Ectodermal cell (in vitro differentiated cells): ENCODE results near the gene MYB.

Experiments
- H3K27ac ChIP-seq: 2 replicates; pipeline ENCODE4 v1.7.0; 2013; ENCODE audit warnings: mild to moderate bottlenecking, low read depth, low read length; ENCODE audit not compliant: insufficient read depth, poor library complexity, severe bottlenecking
- H3K27me3 ChIP-seq: 2 replicates; pipeline ENCODE4 v1.7.0; 2013; ENCODE audit warnings: mild to moderate bottlenecking, low read length; ENCODE audit not compliant: insufficient read depth, control insufficient read depth, poor library complexity, severe bottlenecking
- H3K36me3 ChIP-seq: one replicate; pipeline ENCODE4 v1.7.0; 2013; ENCODE audit warnings: low read length; ENCODE audit not compliant: control insufficient read depth, insufficient read depth
- H3K4me1 ChIP-seq: one replicate; pipeline ENCODE4 v1.7.0; 2013; ENCODE audit warnings: low read length; ENCODE audit not compliant: control insufficient read depth, insufficient read depth
- H3K4me3 ChIP-seq: 2 replicates; pipeline ENCODE4 v1.7.0; 2013; ENCODE audit warnings: low read depth, low read length, control low read depth; ENCODE audit not compliant: insufficient read depth
- H3K9me3 ChIP-seq: 2 replicates; pipeline ENCODE4 v1.7.0; 2013; ENCODE audit warnings: mild to moderate bottlenecking, low read length, moderate library complexity; ENCODE audit not compliant: control insufficient read depth
- WGBS, 2 experiments: methylation state at CpG; one replicate each; pipeline ENCODE4 v1.1.7; 2013; ENCODE audit warnings: missing lambda C conversion rate in 2 of 2; 5-methylcytosine and 5-hydroxymethylcytosine counted together

Gene MYB

DNA sequence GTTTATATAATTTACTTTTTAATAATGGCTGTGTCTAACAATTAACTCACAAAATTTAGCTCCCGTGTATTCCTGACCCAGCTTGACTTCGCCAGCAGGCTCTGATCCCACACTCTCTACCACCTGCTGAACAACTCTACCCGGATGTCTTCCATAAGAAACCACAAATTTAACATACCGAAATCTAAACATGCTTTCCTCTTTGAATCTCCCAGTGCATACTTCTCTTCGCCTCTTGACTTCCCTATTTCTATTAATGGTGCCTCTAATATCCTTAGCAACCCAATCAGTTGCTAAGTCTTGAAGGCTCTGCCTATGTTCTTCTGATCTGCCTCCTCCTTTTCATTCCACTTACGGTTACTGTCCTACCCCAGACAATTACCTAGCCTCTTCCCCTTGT is 4.6 kb upstream of the MYB start:
- no peaks in the 10 kb centered on the region for H3K9me3 ChIP-seq
- no peaks in the 10 kb centered on the region for H3K4me1 ChIP-seq
- H3K36me3 ChIP-seq = no peaks in the 10 kb centered on the region
- 93% methylated on average over 6 of the region's 6 CpGs for WGBS, 2 experiments
- no peak overlapping the region for H3K4me3 ChIP-seq
- peaks cover 16% of the 10 kb centered on the region for H3K27me3 ChIP-seq
- H3K27ac ChIP-seq = no peak overlapping the region

DNA sequence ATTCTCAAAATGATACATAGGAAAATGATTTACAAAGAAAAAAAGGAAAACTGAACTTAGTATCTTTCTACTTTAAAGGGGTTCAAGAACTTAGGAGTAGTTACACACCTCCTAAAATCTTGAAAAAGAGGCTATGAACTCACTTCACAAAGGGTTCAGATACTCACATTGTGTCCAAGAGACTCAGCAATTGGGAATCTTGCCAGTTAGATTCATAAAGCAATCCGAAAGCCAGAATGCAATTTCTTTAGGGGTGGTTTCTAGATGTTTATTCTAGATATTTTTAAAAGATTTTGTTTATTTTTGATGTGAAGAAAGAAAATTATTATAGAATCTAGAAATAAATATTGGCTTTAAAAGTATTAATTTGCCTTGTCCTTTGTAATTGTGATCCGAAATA is 1.7 kb upstream of the MYB start:
- WGBS, 2 experiments = 70 to 98% methylated on average over 1 to 2 of the region's 2 CpGs
- Histone ChIP-seq H3K4me3 (no peak overlapping the region), H3K36me3 (no peaks in the 10 kb centered on the region), H3K4me1 (no peaks in the 10 kb centered on the region), H3K27me3 (peaks cover 45% of the 10 kb centered on the region), H3K9me3 (no peaks in the 10 kb centered on the region), H3K27ac (no peak overlapping the region)

DNA sequence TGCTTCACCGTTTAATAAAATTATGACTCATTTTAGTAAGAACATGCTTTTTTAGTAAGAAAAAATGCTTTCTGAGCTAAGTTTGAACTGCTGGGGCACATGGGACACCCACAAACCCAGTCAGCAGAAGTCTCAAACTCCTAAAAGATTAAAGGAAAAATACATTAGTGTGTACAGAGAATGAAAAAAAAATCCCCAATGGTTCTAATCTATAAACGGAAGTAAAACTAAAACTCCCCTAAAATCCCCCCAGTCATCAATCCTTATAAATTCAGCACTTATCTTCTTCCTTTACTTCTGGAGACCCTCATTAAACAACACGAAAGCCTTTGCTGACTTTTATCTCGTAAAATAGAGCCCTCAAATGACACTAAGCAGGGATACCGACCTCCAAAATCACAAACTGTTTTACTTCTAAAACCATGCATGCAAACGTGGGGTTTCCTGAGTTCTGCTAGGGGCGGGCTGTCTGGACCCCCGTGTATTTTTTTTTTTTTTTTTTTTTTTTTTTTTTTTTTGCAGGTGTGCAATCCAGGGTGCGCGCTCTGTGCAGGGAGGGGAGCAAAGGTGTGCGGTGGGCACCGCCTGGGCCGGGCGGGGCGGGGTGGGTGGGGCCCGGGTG is 1.1 kb upstream of the MYB start:
- peaks cover 47% of the 10 kb centered on the region for H3K27me3 ChIP-seq
- no peaks in the 10 kb centered on the region for H3K4me1 ChIP-seq
- H3K4me3 ChIP-seq = peak overlapping the region; percentile 55
- H3K36me3 ChIP-seq = no peaks in the 10 kb centered on the region
- no peaks in the 10 kb centered on the region for H3K9me3 ChIP-seq
- H3K27ac ChIP-seq = no peak overlapping the region
- WGBS, 2 experiments = 13 to 17% methylated on average over 13 to 16 of the region's 16 CpGs

DNA sequence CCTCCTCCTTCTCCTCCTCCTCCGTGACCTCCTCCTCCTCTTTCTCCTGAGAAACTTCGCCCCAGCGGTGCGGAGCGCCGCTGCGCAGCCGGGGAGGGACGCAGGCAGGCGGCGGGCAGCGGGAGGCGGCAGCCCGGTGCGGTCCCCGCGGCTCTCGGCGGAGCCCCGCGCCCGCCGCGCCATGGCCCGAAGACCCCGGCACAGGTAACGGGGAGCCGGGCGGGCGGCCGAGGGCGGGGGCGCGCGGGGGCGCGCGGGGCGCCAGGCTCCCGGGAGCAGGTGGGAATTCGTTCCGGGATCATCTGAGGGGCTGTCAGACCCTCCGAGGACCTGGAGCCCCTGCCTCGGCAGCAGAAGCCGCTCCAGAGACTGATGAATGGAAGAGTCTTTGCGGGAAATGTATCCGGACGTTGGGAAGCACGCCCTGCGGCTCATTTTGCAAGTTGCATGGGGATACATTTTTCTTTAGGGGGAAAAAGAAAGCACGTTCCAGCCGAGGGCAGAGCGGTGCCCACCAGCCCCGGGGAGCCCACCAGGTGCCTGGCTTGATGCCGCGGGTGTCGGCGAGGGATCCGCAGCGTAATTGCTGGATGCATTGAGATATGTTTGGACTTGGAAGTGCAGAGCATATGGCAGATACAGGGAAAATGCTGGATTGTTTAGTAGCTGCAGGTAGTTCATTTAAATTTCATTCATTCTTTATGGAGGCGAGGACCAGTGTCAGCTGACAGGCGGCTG is 394 bp downstream of the MYB start:
- Histone ChIP-seq H3K4me3 (peak overlapping the region; percentile 46), H3K4me1 (no peaks in the 10 kb centered on the region), H3K36me3 (no peaks in the 10 kb centered on the region), H3K9me3 (no peaks in the 10 kb centered on the region), H3K27ac (no peak overlapping the region), H3K27me3 (peaks cover 47% of the 10 kb centered on the region)
- WGBS, 2 experiments = 0 to 1% methylated on average over 62 of the region's 62 CpGs

DNA sequence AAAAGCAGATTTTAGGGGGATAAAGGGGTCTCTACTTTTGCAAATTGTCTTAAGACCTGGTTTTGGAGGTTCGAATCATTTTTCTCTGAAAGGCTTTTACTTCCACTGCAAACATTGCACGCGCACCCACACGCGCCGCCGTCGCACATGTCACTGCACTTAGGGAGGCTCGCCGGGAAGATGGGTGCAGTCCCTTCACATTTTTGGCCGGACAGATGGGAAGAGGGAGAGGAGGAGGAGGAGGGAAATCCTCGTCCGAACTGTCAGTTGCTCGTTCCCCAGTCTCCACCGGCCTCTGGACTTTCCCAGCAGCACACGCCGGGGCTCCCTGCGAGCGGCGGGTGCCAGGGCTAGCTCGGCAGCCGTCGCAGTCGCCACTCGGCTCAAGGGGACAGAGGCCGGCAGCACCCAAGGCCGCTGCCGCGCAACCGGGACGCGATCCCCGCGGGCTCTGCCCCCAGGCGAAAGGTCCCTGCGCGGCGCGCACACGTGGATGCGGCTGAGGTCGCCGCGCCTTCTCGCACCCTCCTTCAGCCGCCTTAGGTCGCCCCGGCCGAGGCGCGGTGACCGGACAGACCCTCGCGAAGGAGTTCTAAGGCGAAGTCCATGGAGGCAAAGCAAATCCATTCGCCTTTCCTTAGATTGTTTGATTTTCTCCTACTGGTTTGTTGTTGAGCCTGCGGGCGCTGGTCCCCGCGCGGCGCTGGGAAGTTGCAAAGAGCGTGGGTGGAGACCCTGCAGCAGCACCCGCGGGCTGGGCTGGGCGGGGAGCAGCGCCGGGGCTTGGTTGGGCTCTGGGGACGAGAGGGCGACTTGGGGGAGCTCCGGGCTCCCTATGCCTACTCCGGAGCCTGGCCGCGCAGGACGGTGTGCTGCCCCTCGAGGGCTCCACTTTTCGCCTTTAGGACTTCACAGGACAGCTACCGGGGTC is 1.2 kb downstream of the MYB start:
- 1% methylated on average over 78 of the region's 78 CpGs for WGBS, 2 experiments
- Histone ChIP-seq H3K4me1 (no peaks in the 10 kb centered on the region), H3K9me3 (no peaks in the 10 kb centered on the region), H3K27ac (no peak overlapping the region), H3K27me3 (peaks cover 47% of the 10 kb centered on the region), H3K4me3 (peak overlapping the region; percentile 46), H3K36me3 (no peaks in the 10 kb centered on the region)

DNA sequence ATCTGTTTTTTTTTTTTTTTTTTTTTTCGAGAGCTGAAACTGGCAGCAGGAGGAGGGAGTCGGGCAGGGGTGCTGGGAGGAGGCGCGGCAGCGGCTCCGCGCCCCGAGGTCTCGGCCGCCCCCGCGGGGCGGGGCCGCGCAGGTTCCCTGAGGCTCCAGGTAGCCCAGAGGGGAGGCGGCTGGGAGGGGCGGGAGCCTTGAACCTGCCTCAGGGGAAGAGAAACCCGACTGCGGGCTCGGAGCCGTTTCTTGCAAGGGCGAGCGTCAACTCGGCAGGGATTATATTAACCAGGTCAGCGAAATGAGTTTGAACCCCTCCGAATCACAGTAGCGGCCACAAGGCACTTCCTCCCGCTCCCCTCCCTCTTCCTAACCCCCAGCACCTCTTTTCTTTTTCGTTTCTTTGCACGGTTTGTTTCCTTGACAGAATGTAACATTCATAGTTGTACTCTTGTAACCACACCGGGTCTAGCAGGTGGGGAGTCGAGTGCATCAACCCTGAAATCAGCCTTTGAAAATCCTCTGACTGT is 2.0 kb downstream of the MYB start:
- Histone ChIP-seq H3K27me3 (peaks cover 47% of the 10 kb centered on the region), H3K4me1 (no peaks in the 10 kb centered on the region), H3K4me3 (peak overlapping the region; percentile 46), H3K36me3 (no peaks in the 10 kb centered on the region), H3K27ac (no peak overlapping the region), H3K9me3 (no peaks in the 10 kb centered on the region)
- 1% methylated on average over 32 of the region's 32 CpGs for WGBS, 2 experiments

DNA sequence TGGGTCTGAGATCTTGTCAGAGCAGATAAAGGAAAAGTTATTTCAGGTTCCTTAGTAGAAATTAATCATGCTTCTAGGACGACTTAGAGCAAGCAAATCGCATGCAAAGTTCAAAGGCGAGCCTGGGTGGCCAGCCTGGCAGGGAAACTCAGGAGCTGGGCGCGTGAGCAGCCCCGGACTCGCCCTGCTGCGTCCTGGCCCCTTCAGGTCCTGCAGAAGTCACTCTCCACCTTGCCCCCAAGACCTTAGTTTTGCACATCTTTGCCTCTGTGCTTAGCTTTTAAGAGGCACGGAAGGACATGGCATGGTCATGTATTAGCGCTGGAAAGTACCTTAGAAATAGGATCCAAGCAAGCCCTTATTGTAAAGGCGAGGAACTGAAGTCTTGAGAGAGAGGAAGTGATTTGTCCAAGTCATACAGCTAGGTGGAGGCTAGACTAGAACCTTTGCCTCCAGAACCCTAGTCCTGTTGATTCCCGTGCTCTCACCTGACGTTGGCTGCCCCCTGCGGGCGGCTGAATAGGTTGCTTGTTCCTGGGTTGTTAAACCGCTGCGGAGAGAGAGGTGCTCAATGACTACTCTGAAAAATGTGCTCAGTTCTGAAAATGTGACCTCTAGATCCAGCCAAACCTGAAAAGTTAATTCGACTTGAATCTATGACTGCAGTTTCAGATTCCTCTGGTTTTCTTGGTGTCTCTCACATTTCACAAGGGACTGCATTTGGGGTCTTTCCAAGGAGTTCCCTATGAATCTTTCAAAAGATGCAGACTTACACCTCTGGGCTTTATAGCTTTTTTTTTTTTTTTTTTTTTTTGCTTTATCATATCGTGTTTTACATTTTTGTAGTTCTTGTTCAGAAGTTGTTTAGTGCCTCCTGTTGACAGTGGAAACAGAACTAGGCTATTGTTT is 2.7 kb downstream of the MYB start:
- no peaks in the 10 kb centered on the region for H3K9me3 ChIP-seq
- peaks cover 47% of the 10 kb centered on the region for H3K27me3 ChIP-seq
- no peak overlapping the region for H3K27ac ChIP-seq
- no peaks in the 10 kb centered on the region for H3K36me3 ChIP-seq
- WGBS, 2 experiments = 4 to 5% methylated on average over 18 of the region's 19 CpGs
- no peaks in the 10 kb centered on the region for H3K4me1 ChIP-seq
- peak overlapping the region; percentile 46 for H3K4me3 ChIP-seq

DNA sequence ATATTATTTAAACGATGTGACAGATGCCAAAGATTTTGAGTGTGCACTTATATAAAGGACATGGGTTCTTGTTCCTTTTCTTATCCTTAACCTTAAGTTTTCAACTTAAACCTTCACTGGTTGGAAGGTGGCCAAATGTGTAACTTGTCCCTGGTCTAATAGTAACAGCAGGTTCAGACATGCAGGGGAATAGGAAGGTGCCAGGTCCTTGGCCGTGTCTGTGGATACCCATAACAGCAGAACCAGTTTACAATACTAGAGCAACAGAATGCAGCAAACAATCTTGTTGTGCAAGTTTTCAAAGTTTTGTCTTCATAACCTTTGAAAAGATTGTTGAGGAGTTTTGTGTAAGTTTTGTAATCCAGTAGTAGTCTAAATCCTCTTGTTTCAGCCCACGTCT is 4.4 kb downstream of the MYB start:
- Histone ChIP-seq H3K9me3 (no peaks in the 10 kb centered on the region), H3K4me3 (no peak overlapping the region), H3K27ac (no peak overlapping the region), H3K36me3 (no peaks in the 10 kb centered on the region), H3K27me3 (peaks cover 33% of the 10 kb centered on the region), H3K4me1 (no peaks in the 10 kb centered on the region)
- WGBS, 2 experiments = 94% methylated on average over 2 of the region's 3 CpGs

DNA sequence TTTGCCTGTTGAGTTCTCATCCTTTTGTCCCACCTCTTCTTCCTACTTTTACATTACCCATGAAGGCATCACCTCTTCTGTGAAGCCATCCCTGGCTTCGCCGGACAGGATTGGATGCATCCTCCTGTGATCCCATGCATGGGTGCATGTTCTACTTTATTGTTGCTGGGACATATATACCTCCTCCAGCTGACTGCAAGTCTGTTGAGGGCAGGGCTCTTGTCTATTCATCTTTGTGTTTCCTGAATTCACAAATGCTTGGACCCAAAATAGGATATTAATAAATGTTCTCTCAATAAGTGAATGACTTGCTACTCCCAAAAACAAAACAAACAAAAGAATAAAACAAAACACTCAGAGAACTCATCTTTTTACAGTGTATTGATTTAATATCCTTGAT is 5.1 kb downstream of the MYB start:
- Histone ChIP-seq H3K36me3 (no peaks in the 10 kb centered on the region), H3K4me1 (no peaks in the 10 kb centered on the region), H3K4me3 (no peak overlapping the region), H3K27ac (no peak overlapping the region), H3K9me3 (no peaks in the 10 kb centered on the region), H3K27me3 (peaks cover 33% of the 10 kb centered on the region)
- WGBS, 2 experiments = 96% methylated on average over 2 of the region's 2 CpGs
